HFFc6 (cell line): Measurements from ENCODE around the gene NUCB1. TPM values are rescaled to one million over a fixed set of nuclear protein-coding genes. Genes with fewer than 3 reads are reported as not detected.
"Not testable (repeated sequence)": the region's sequence is repeated elsewhere in the genome, so short reads cannot be mapped to it uniquely, and the experiment has no call there.

Experiments used
- DNase-seq: peaks from one replicate; pipeline ENCODE4 v3.0.0-alpha.2; 2018
- H3K27ac Mint-ChIP-seq: 2 replicates; pipeline ENCODE4 v1.8.0; 2020; ENCODE audit warnings: mild to moderate bottlenecking, mixed read lengths
- H3K27me3 Mint-ChIP-seq: 2 replicates; pipeline ENCODE4 v1.8.0; 2021; ENCODE audit warnings: mild to moderate bottlenecking, moderate library complexity, mixed read lengths; ENCODE audit not compliant: insufficient read depth
- H3K36me3 Mint-ChIP-seq: 2 replicates; pipeline ENCODE4 v1.8.0; 2021; ENCODE audit warnings: low read depth, mixed read lengths
- H3K4me1 Mint-ChIP-seq: 2 replicates; pipeline ENCODE4 v1.8.0; 2020; ENCODE audit warnings: low read depth, mixed read lengths
- H3K4me3 Mint-ChIP-seq: 2 replicates; pipeline ENCODE4 v1.8.0; 2020; ENCODE audit warnings: mild to moderate bottlenecking, moderate library complexity, mixed read lengths
- H3K9me3 Mint-ChIP-seq: 2 replicates; pipeline ENCODE4 v1.8.0; 2020; ENCODE audit warnings: mild to moderate bottlenecking, mixed read lengths
- total RNA-seq, 6 experiments: library from RNA; stranded (reverse); fragmentation: NEBNext Ultra II Directional; extraction: Animal tissue kit (Norgen Biotek cat#: 25700); gene quantifications; 2 replicates in 1 of 6; 3 replicates in 5 of 6; pipeline ENCODE4 v1.2.3, GENCODE V29; 2021
- TF ChIP-seq, protein P1 (sequence below): fragments of 200-600 bp; sonication (generic); IDR thresholded peaks from 2 replicates; pipeline ENCODE4 v1.5.0; 2021; ENCODE audit warnings: antibody characterized with exemption, mild to moderate bottlenecking

Gene NUCB1
- total RNA-seq, 6 experiments from 2014 or later: 129 to 160 (median 152) TPM

DNA sequence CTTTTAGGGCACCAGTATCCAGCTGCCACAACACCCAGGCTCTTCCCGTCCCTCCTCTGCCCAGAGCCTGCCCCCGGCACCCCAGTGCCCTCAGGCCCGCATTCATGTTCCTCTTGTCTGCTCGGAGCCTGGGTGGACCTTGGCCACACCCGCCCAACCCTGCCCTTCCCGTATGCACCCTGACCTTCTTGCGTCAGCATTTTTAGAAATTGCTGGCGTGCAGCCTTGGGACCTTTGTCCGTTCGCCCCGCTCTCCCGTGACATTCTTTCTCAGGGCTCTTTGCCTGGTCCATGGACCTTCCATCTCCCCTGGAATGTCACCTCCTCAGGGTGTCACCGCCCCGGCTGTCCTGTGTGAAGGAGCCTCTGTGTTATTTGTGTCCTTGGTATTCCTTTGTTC lies 7.6 kb downstream of the NUCB1 start:
- Mint-ChIP-seq H3K27ac (no peak overlapping the region), H3K4me1 (no peaks in the 10 kb centered on the region), H3K9me3 (no peaks in the 10 kb centered on the region), H3K36me3 (peaks cover 25% of the 10 kb centered on the region), H3K4me3 (no peak overlapping the region), H3K27me3 (no peaks in the 10 kb centered on the region; the same call in 1 of the 2 replicates)
- TF ChIP-seq, protein P1, sequence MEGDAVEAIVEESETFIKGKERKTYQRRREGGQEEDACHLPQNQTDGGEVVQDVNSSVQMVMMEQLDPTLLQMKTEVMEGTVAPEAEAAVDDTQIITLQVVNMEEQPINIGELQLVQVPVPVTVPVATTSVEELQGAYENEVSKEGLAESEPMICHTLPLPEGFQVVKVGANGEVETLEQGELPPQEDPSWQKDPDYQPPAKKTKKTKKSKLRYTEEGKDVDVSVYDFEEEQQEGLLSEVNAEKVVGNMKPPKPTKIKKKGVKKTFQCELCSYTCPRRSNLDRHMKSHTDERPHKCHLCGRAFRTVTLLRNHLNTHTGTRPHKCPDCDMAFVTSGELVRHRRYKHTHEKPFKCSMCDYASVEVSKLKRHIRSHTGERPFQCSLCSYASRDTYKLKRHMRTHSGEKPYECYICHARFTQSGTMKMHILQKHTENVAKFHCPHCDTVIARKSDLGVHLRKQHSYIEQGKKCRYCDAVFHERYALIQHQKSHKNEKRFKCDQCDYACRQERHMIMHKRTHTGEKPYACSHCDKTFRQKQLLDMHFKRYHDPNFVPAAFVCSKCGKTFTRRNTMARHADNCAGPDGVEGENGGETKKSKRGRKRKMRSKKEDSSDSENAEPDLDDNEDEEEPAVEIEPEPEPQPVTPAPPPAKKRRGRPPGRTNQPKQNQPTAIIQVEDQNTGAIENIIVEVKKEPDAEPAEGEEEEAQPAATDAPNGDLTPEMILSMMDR: no peak
- DNase-seq: no peak

DNA sequence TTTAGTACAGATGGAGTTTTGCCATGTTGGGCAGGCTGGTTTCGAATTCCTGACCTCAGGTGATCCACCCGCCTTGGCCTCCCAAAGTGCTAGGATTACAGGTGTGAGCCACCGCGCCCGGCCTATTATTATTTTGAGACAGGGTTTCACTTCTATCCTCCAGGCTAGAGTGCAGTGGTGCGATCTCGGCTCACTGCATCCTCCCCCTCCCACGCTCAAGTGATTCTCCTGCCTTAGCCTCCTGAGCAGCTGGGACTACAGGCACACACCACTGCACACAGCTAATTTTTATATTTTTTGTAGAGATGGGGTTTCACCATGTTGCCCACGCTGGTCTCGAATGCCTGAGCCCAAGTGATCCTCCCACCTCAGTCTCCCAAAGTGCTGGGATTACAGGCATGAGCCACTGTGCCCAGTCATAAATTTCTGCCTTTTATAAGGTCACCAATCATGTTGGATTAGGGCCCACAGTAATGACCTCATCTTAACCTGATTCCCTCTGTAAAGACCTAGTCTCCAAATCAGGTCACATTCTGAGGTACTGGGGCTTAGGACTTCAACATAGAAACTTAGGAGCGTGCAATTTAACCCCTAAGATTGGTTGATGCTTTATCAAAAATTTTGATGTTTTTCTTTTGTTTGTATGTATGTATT lies 9.4 kb downstream of the NUCB1 start:
- not testable (repeated sequence) for H3K27ac Mint-ChIP-seq, H3K9me3 Mint-ChIP-seq, H3K27me3 Mint-ChIP-seq, DNase-seq, H3K4me1 Mint-ChIP-seq, H3K4me3 Mint-ChIP-seq
- H3K36me3 Mint-ChIP-seq: peaks cover 33% of the 10 kb centered on the region

DNA sequence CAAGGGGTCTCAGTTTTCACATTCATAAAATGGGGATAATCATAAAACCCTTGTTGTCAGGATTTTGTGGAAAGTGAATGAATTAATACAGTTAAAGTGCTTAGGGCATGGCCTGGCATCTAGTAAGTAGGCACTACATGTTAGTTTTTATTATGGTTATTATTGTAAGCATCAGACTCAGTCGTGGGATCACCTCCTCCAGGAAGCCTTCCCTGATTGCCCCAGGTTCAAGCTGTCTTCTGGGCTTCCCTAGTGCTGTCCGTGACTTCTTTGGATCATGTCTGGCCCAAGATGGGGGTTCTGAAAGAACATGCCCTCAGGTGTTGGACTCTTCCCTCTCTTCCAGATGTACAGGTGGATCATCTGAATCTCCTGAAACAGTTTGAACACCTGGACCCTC lies 10.7 kb downstream of the NUCB1 start:
- H3K27me3 Mint-ChIP-seq: no peaks in the 10 kb centered on the region; the same call in 1 of the 2 replicates
- H3K36me3 Mint-ChIP-seq: peaks cover 28% of the 10 kb centered on the region
- no peaks in the 10 kb centered on the region for H3K9me3 Mint-ChIP-seq
- TF ChIP-seq, protein P1: no peak
- DNase-seq: no peak
- no peak overlapping the region for H3K27ac Mint-ChIP-seq
- no peak overlapping the region for H3K4me3 Mint-ChIP-seq
- H3K4me1 Mint-ChIP-seq: no peaks in the 10 kb centered on the region

DNA sequence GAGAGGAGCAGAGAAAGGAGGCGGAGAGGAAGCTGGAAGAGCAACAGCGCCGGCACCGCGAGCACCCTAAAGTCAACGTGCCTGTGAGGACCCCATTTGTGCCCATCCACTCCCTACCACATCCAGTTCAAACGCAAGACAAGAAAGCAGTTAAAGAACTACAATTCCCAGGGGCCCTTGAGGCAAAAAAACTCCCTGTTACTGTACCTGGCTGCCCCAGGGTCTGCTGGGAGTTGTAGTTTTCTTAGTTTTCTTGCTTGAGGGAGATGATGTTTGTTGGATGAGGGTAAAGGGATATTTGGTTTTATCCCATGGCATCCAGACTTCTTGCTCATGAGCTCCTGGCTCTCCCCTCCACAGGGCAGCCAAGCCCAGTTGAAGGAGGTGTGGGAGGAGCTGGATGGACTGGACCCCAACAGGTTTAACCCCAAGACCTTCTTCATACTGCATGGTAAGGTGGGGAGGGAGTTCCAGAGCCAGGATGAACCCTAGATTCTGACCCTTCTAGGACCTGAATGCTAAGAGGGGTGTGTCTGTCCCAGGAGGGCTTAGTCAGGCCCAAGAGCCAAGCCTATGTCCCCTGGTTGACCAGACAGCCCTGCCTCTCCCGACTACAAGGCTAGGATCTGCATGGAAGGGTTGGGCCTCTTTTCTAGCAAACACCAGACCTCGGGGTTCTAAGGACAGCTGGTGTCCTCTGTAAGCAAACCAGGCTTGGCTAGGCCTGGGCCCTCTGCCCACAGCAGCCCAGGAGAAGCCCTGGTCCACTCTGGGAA lies 13.2 kb downstream of the NUCB1 start:
- no peak for DNase-seq
- TF ChIP-seq, protein P1: no peak
- peaks cover 29% of the 10 kb centered on the region for H3K36me3 Mint-ChIP-seq
- no peak overlapping the region for H3K4me3 Mint-ChIP-seq
- 0 out of 2 replicates have a peak overlapping the region, but pooled peaks have one; percentile 16 for H3K27ac Mint-ChIP-seq
- H3K9me3 Mint-ChIP-seq: no peaks in the 10 kb centered on the region
- no peaks in the 10 kb centered on the region; the same call in 1 of the 2 replicates for H3K27me3 Mint-ChIP-seq
- H3K4me1 Mint-ChIP-seq: no peaks in the 10 kb centered on the region

DNA sequence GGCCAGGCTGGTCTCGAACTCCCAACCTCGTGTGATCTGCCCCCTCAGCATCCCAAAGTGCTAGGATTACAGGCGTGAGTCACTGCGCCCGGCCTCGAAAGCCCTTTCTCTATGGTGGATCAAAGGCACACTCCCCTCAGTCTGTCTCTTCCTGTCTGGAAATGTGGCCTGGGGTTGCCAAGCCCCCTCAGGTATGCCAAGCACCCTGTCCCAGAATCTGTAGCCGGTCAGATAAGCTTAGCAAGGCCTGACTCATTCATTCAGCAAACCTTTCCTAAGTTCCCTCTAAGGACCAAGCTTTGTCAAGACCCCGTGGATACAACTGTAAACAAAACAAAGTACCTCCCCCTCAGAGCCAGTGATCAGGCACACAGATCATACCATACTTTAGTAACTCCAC lies 14.1 kb downstream of the NUCB1 start:
- H3K27me3 Mint-ChIP-seq: no peaks in the 10 kb centered on the region
- H3K4me1 Mint-ChIP-seq: no peaks in the 10 kb centered on the region
- TF ChIP-seq, protein P1: no peak
- H3K36me3 Mint-ChIP-seq: peaks cover 36% of the 10 kb centered on the region
- H3K9me3 Mint-ChIP-seq: no peaks in the 10 kb centered on the region
- DNase-seq: no peak
- H3K4me3 Mint-ChIP-seq: no peak overlapping the region
- H3K27ac Mint-ChIP-seq: no peak overlapping the region

DNA sequence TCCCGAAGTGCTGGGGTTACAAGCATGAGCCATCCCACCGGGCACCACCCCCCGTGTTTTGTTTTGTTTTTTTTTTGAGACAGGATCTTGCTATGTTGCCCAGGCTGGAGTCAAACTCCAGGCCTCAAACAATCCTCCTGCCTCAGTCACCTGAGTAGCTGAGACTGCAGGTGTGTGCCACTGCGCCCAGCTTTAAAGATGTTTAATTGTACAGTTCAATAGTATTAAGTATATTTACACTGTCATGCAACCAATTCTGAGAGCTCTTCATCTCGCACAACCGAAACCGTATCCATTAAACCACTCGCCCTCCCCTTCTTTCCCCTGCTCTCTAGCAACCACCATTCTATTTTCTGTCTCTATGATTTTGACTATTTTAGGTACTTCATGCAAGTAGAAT lies 15.6 kb downstream of the NUCB1 start:
- H3K36me3 Mint-ChIP-seq: peaks cover 36% of the 10 kb centered on the region

More for the DNA sequence above, 15.6 kb downstream of the NUCB1 start:
- Mint-ChIP-seq H3K9me3 (no peaks in the 10 kb centered on the region), H3K27ac (no peak overlapping the region), H3K4me3 (no peak overlapping the region), H3K27me3 (no peaks in the 10 kb centered on the region), H3K4me1 (no peaks in the 10 kb centered on the region)
- TF ChIP-seq, protein P1: no peak
- DNase-seq: no peak
